ENCODE data around the gene R3HDML. TPM values are rescaled to one million over a fixed set of nuclear protein-coding genes. Genes with fewer than 3 reads are reported as not detected.
A peak's percentile ranks its signal among the peaks of the same experiment; 100 is the strongest.

The R3HDML gene
- total RNA-seq, 1 donor from 2014 or later, result not detected

DNA sequence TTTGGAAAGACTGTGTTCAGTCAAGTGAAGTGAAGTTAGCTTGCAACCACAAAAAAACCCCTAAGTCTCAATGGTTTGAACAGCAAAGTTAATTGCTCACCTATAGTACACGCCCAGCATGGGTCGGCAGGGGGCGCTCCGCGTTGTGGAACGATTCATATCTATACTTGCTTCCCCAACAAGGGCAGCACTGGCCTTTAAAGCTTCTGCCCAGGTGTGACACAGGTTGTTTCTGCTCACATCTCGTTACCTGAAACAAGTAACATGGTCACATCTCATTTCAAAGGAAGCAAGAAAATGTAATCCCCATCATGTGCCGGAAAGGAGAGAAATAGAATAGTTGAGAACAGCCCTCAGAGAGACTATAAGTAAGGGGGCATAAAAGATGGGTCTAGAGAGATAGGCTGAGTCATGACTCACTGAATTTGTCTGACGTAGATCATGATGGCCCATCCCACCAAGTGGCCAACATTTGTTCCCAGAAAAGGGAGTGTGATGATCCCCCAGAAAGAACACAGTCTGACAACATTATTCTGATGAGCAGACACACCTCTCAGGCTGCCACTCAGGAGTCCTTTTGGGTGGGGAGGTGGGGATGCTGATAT is 47.7 kb downstream of the R3HDML start:
- TF ChIP-seq, protein P1, sequence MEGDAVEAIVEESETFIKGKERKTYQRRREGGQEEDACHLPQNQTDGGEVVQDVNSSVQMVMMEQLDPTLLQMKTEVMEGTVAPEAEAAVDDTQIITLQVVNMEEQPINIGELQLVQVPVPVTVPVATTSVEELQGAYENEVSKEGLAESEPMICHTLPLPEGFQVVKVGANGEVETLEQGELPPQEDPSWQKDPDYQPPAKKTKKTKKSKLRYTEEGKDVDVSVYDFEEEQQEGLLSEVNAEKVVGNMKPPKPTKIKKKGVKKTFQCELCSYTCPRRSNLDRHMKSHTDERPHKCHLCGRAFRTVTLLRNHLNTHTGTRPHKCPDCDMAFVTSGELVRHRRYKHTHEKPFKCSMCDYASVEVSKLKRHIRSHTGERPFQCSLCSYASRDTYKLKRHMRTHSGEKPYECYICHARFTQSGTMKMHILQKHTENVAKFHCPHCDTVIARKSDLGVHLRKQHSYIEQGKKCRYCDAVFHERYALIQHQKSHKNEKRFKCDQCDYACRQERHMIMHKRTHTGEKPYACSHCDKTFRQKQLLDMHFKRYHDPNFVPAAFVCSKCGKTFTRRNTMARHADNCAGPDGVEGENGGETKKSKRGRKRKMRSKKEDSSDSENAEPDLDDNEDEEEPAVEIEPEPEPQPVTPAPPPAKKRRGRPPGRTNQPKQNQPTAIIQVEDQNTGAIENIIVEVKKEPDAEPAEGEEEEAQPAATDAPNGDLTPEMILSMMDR (conservative IDR thresholded peaks at IDR 0.05; ENCODE audit: low read depth, low read length), result peak; percentile 93
- DNase-seq (ENCODE audit: low read depth), result no peak
- H3K4me3 ChIP-seq (ENCODE audit: low read depth, low read length), result no peak overlapping the region

DNA sequence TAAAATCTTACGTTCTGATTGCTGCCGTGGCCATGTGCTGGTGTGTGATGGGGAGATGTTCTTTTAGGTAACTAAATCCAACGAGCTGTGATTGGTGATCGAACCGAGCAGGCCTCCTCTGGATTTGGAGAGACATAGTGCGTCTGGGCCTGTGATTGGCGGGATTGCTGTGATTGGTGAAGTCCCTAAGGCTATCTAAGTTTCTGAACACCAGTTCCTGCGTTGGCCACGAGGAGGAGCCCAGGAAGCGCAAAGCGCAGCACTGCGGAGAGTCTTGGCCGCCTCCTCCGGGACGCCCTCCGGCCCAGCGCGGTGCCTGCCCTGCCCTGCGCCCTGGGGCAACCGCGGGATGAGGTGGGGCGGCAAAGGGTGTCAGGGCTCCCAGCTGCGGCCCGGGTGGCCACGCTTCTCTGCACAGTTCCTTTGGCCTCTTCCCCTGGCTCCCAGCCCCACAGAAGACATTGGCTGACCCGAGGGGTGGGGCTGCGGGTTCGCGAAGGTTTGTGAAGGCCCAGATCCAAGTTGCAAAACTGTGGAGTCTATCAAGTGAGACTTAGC is 51.7 kb downstream of the R3HDML start:
- no peak overlapping the region for H3K4me3 ChIP-seq (ENCODE audit: low read depth, low read length)
- DNase-seq (ENCODE audit: low read depth), result no peak
- TF ChIP-seq, protein P1 (conservative IDR thresholded peaks at IDR 0.05; ENCODE audit: low read depth, low read length), result peak; percentile 91

DNA sequence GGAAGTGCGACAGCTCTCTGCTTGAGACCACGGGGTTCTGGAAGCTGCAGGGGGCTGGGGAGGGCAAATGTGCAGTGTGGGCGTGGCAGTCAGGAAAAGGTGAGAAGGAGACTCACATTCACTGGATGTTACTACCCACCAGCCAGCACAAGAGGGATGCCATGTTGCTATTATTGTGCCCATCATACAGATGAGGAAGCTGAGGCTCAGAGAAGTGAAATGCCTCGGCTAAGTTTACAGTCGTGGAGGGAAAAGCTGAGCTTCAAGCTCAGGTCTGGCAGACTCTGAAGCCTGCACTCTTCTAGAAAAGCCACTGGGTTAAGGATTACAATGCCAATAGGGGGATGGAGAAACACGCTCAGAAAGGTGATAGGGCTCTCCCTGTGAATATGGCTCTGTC is 53.0 kb downstream of the R3HDML start:
- TF ChIP-seq, protein P1 (conservative IDR thresholded peaks at IDR 0.05; ENCODE audit: low read depth, low read length), result no peak
- DNase-seq (ENCODE audit: low read depth), result no peak
- H3K4me3 ChIP-seq (ENCODE audit: low read depth, low read length), result no peak overlapping the region

DNA sequence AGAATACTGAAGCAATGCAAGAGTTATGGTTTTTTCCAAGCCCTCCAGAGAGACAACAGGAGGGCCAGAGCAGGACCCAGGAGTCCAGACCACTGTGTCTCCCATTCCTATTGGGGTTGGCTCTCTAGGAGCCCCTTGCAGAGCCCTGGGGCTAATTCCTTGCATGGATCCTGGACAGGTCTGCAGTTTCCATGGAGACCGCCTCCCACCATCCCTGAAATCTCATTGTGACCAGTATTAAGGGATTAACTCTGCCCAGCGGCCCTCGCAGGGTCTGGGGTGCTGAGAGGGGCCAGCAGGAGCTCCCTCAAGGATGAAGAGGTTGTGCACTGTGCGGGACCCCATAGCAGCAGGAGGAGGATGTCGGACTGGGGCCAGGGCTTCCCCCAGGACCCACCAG is 53.4 kb downstream of the R3HDML start:
- TF ChIP-seq, protein P1 (conservative IDR thresholded peaks at IDR 0.05; ENCODE audit: low read depth, low read length), result no peak
- DNase-seq (ENCODE audit: low read depth), result no peak
- no peak overlapping the region for H3K4me3 ChIP-seq (ENCODE audit: low read depth, low read length)

DNA sequence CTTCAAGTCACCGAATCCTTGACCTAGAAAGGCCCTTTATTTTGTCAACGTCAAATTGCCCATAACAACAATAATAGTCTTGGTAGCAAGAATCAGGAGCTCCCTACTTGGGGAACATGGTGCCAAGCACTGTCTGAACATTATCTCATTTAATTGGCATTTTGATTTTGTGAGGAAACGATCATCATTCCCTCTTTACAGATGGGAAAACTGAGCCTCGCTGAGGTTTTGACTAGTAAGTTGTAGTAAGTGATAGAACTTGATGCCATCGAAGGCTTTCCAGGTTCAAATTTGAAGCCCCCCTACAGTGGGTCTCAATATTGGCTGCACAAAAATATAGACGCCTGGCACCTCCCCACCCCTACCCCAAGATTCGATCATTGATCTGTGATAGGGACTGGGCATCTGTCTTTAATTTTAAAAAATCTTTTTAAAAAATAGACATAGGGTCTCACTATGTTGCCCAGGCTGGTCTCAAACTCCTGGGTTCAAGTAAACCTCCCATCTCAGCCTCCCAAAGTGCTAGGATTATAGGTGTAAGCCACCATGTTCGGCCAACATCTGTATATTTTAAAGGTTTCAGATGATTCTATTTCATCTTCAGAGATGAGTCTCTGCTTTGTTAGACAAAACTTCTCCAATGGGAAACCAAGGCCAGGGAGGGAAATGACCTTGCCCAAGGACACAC is 55.4 kb downstream of the R3HDML start:
- TF ChIP-seq, protein P1 (conservative IDR thresholded peaks at IDR 0.05; ENCODE audit: low read depth, low read length), result no peak
- DNase-seq (ENCODE audit: low read depth), result no peak
- H3K4me3 ChIP-seq (ENCODE audit: low read depth, low read length), result no peak overlapping the region

DNA sequence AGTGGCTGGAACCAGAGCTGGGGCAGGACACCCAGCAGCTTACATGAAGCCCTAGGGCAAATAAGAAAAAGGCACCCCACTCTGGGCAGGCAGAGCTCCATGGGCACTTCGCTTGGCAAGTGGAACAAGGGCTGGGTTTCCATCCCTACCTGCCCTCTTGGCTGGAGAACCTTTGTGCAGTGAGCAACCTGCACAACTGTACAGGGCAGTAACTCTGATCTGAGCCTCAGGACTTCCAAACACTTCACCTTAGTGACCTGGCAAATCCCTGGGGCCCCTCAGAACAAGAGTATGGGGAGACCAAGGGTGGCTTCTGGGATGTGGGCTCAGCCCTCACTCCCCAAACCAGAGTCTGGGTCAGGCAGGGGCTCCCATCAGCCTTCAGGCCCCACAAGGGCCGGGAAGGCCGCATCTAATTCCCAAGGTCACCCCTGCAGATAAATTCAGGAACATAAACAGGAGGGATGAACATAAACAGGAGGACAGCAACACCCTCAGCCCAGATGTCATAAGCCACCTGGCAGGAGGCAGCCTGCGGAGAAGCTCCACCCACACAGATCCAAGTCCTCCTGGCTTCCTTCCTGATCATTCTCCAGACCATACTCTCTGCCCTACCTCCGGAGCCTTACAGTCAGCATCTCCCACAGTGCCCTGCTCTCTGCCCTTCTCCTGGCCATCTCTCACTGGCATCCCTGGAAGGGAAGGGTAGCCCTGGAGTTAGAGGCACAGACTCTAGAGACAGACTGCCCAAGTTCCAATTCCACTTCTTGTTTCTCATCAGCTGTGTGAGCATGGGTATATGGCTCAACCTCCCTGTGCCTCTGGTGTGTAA is 56.1 kb downstream of the R3HDML start:
- H3K4me3 ChIP-seq (ENCODE audit: low read depth, low read length), result no peak overlapping the region
- no peak for DNase-seq (ENCODE audit: low read depth)
- TF ChIP-seq, protein P1 (conservative IDR thresholded peaks at IDR 0.05; ENCODE audit: low read depth, low read length), result no peak

All from epithelial cell of proximal tubule (primary cell).